ENCODE data around the gene AKAP9.
"Not testable (repeated sequence)": the region's sequence is repeated elsewhere in the genome, so short reads cannot be mapped to it uniquely, and the experiment has no call there.

AKAP9 gene

DNA sequence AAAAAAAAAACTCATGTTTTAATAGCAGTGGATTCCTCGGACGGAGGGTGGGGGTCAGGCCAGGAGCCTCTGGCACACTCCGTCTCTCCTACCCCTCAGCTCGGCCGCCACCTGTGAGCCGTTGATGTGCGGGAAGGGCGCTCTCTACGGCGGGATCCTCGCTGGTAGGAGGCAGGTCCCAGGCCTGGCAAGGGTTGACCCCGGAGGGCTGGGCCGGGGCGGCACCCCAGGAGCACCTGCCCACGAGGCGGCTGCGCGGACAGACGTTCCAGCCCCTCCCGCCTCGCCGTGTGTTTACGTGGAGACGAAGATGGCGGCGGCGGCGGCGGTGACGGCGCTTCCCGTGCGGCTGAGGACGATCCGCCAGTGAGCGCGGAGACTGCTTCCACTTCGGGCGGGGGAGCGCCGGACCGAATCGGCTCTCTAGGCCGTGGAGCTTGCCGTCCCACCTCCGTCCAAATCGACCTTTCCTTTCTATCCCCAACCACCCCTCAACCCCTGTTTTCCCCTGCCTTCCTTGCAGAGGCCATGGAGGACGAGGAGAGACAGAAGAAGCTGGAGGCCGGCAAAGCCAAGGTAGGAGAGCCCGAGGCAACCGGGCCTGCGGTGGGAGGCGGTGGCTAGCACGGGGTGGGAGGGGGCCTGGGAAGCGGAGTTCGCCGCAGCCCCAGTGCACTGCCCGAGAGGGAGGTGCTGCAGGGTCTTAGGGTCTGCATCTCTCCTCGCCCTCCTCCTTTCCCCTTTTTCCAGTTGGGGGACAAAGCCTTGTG, at the start of gene AKAP9:
Gene AKAP9, plus strand, starts transcription at position 291 of the 770 bp plus-strand sequence. Its CDS starts 238 bp downstream, at position 529.
- H3K9me3 ChIP-seq (ENCODE audit: low read length) = no peaks in the 10 kb centered on the region
- peaks cover 15% of the 10 kb centered on the region for H3K4me1 ChIP-seq (ENCODE audit: insufficient read depth, low read length)
- H3K36me3 ChIP-seq (ENCODE audit: insufficient read depth, low read length) = no peaks in the 10 kb centered on the region
- no peaks in the 10 kb centered on the region for H3K27me3 ChIP-seq (ENCODE audit: control insufficient read depth in 1 of 2, insufficient read depth in 2 of 2, low read length in 2 of 2)
- peak within 1 kb of the TSS; percentile 92 for H3K27ac ChIP-seq (ENCODE audit: low read depth, low read length)
- H3K9ac ChIP-seq (ENCODE audit: low read length) = peak within 1 kb of the TSS; percentile 79
- H3K4me3 ChIP-seq (ENCODE audit: low read depth in 1 of 2, low read length in 2 of 2) = peak within 1 kb of the TSS; percentile 85 to 88

DNA sequence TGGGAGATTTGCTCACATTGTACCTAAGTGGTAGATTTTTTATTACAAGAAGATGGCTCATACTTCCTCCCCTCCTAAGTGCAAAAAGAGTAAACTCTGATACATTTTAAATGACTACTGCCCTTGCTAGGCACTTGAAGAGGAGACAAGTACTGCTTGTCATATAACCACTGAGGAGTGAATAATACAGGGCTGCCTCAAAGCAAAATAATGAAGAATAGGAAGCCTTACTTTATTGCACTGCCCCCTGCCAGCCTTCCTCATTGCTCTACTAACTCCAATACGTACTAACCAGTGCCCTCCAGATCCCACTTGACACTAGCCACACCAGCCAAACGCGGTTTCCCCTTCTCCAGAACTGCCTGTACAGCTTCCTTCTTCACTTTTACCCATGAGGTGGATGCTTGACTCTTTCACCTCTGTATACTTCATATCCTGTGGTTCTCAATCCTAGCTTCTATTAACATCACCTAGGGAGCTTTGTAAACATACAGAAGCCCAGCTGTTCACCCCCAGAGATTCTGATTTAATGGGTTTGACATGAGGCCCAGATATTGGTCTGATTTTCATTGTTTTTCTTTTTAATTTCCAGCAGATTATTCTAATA, 48.5 kb upstream of the AKAP9 start:
- Histone ChIP-seq H3K27me3 (ENCODE audit: control insufficient read depth in 1 of 2, insufficient read depth in 2 of 2, low read length in 2 of 2) (no peaks in the 10 kb centered on the region), H3K4me3 (ENCODE audit: low read depth in 1 of 2, low read length in 2 of 2) (no peak overlapping the region), H3K9me3 (ENCODE audit: low read length) (no peaks in the 10 kb centered on the region), H3K9ac (ENCODE audit: low read length) (no peak overlapping the region), H3K27ac (ENCODE audit: low read depth, low read length) (no peak overlapping the region), H3K36me3 (ENCODE audit: insufficient read depth, low read length) (no peaks in the 10 kb centered on the region), H3K4me1 (ENCODE audit: insufficient read depth, low read length) (no peaks in the 10 kb centered on the region)

DNA sequence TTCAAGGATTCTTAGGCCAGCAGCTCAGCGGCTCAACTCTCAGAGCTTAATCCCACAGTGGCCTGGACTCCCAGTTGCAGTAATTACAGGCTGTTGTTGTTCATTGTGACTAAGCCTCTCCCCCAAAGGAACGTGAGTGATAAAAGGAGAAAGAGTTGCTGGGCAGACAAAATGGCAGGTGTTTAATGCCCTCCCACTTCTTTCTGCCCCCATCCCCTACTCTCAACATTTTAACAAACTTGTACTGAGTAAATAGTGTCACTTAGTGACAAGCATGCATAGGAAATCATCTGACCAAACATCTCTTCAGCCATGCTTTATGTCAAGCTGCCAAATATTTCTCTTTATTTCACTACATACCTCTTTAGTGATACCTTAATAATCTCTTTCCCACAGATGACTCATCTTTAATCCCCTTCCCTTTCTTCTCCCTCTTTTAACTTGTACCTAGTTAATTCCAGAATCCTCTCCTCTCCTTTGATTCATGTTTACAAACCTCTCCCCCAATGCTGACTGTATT, 47.8 kb upstream of the AKAP9 start:
- Histone ChIP-seq H3K27ac (ENCODE audit: low read depth, low read length) (no peak overlapping the region), H3K36me3 (ENCODE audit: insufficient read depth, low read length) (no peaks in the 10 kb centered on the region), H3K9ac (ENCODE audit: low read length) (no peak overlapping the region), H3K27me3 (ENCODE audit: control insufficient read depth in 1 of 2, insufficient read depth in 2 of 2, low read length in 2 of 2) (no peaks in the 10 kb centered on the region), H3K4me1 (ENCODE audit: insufficient read depth, low read length) (no peaks in the 10 kb centered on the region), H3K4me3 (ENCODE audit: low read depth in 1 of 2, low read length in 2 of 2) (no peak overlapping the region), H3K9me3 (ENCODE audit: low read length) (no peaks in the 10 kb centered on the region)

DNA sequence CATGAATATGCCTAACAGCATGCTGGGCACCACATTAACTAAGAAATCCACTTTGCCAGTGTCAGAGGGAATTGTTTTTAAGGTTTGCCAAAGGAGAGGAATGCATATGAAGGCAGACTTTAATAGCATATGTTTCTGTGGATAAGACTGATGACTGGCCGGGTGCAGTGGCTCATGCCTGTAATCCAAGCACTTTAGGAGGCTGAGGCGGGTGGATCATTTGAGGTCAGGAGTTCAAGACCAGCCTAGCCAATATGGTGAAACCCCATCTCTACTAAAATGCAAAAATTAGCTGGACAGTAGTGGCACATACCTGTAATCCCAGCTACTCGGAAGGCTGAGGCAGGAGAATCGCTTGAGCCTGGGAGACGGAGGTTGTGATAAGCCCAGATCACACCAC, 47.0 kb upstream of the AKAP9 start:
- not testable (repeated sequence) for H3K27ac ChIP-seq (ENCODE audit: low read depth, low read length)

DNA sequence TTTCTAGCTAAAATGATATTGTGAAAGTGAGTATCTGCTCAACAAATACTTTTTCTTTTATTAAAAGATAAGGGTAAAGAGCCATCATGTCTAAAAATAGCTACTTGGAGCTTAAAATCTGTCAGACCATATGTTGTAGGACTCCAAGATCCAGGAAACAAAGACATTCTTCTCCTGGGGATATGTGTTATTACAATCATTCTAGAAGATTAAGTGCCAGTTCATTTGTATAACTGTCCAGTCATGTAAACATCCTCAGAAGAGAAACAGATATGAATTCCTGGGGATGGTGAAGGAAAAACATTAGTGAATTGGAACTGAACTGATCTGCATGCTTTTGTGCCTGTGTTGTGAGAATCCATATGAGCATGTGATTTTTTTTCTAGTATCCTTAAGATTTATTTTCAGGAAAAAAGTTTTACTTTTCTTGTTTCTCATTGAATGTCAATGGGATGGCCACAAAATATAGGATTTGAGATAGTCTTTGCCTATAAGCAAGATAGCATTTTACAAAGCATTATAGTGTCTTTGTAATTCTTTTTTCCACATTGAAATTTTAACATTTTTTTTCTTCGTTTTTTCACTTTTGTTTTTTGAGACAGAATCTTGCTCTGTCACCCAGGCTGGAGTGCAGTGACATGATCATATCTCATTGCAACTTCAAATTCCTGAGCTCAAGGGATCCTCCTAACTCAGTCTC, 45.7 kb upstream of the AKAP9 start:
- Histone ChIP-seq H3K27me3 (ENCODE audit: control insufficient read depth in 1 of 2, insufficient read depth in 2 of 2, low read length in 2 of 2) (no peaks in the 10 kb centered on the region), H3K4me1 (ENCODE audit: insufficient read depth, low read length) (no peaks in the 10 kb centered on the region), H3K9me3 (ENCODE audit: low read length) (no peaks in the 10 kb centered on the region), H3K36me3 (ENCODE audit: insufficient read depth, low read length) (no peaks in the 10 kb centered on the region), H3K4me3 (ENCODE audit: low read depth in 1 of 2, low read length in 2 of 2) (no peak overlapping the region), H3K9ac (ENCODE audit: low read length) (no peak overlapping the region), H3K27ac (ENCODE audit: low read depth, low read length) (no peak overlapping the region)

More for the DNA sequence above, 47.0 kb upstream of the AKAP9 start:
- not testable (repeated sequence) for H3K4me1 ChIP-seq (ENCODE audit: insufficient read depth, low read length); H3K9ac ChIP-seq (ENCODE audit: low read length); H3K9me3 ChIP-seq (ENCODE audit: low read length); H3K4me3 ChIP-seq (ENCODE audit: low read depth in 1 of 2, low read length in 2 of 2); H3K36me3 ChIP-seq (ENCODE audit: insufficient read depth, low read length); H3K27me3 ChIP-seq (ENCODE audit: control insufficient read depth in 1 of 2, insufficient read depth in 2 of 2, low read length in 2 of 2)

DNA sequence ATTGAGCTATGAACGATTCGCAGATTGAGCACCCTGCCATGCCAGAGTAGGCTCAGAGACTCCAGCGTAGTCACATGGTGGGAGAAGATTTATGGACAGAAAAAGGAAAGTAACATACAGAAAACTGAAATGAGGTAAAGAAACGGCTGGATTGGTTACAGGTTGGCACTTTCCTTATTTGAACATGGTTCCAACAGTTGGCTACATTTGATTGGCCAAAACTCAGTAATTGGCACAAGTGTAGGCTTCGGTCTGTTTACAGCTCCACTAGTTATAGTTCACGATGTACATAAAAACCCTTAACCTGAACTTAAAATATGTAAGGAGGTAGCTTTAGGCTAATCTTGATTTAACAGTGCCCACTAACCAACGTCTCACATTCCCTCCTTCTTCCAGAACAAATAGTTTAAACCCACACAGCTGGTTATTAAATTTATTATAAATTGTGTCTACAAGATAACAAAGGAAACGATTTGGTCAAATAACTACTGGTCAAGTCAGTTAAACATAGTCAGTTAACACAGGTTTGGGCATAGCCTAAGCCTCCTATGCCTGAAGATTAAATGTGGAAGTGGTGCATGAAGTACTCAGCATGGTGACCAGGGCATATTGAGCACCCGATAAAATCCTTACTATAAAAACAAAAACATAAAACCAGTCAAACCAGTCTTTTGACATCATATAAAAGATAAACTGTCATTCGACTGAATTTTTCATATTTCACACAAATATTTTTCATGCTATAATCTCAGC, 42.2 kb upstream of the AKAP9 start:
- Histone ChIP-seq H3K27me3 (ENCODE audit: control insufficient read depth in 1 of 2, insufficient read depth in 2 of 2, low read length in 2 of 2) (no peaks in the 10 kb centered on the region), H3K4me3 (ENCODE audit: low read depth in 1 of 2, low read length in 2 of 2) (no peak overlapping the region), H3K27ac (ENCODE audit: low read depth, low read length) (no peak overlapping the region), H3K4me1 (ENCODE audit: insufficient read depth, low read length) (no peaks in the 10 kb centered on the region), H3K36me3 (ENCODE audit: insufficient read depth, low read length) (no peaks in the 10 kb centered on the region), H3K9ac (ENCODE audit: low read length) (no peak overlapping the region), H3K9me3 (ENCODE audit: low read length) (no peaks in the 10 kb centered on the region)

DNA sequence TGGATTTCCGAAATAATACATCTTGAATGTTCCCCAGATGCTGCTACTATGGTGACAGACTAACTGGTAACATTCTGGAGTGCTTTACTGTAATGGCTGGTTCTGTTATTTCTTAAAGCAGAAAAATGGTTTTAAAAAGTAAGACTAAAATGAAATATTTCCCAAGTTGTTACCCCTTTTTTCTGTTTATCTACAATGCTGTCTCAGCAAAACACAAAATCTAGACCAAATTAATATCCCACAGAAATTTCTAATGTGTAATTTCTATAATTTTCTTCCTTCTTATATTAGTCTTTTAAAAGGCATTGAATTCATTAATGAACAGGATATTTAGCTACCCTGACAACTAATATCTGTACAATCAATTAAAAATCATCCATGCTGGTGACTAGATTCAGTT, 41.1 kb upstream of the AKAP9 start:
- Histone ChIP-seq H3K36me3 (ENCODE audit: insufficient read depth, low read length) (no peaks in the 10 kb centered on the region), H3K4me1 (ENCODE audit: insufficient read depth, low read length) (no peaks in the 10 kb centered on the region), H3K27ac (ENCODE audit: low read depth, low read length) (no peak overlapping the region), H3K27me3 (ENCODE audit: control insufficient read depth in 1 of 2, insufficient read depth in 2 of 2, low read length in 2 of 2) (no peaks in the 10 kb centered on the region), H3K9ac (ENCODE audit: low read length) (no peak overlapping the region), H3K9me3 (ENCODE audit: low read length) (no peaks in the 10 kb centered on the region), H3K4me3 (ENCODE audit: low read depth in 1 of 2, low read length in 2 of 2) (no peak overlapping the region)

DNA sequence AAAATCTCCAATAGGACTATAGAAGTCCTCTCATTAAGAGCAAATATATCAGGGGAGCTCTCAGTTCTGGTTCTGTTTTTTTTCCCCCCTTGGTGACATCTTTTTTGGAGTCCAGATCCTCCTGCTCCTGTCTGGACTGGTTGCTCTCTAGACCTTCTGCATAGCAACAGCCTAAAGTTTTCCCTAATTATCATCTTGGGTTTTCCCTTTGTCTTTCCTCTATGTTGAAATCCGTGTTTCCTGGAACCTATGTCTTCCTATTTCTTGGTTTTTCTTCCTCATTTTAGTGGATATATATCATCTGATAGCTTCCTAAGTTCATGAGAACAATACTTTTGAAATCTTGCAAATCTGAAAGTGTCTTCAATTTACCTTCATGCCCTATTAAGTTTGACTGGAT, 30.5 kb upstream of the AKAP9 start:
- H3K4me1 ChIP-seq (ENCODE audit: insufficient read depth, low read length) = no peaks in the 10 kb centered on the region
- no peak overlapping the region for H3K9ac ChIP-seq (ENCODE audit: low read length)
- H3K9me3 ChIP-seq (ENCODE audit: low read length) = no peaks in the 10 kb centered on the region
- H3K4me3 ChIP-seq (ENCODE audit: low read depth in 1 of 2, low read length in 2 of 2) = no peak overlapping the region
- no peaks in the 10 kb centered on the region for H3K36me3 ChIP-seq (ENCODE audit: insufficient read depth, low read length)
- no peak overlapping the region for H3K27ac ChIP-seq (ENCODE audit: low read depth, low read length)
- no peaks in the 10 kb centered on the region for H3K27me3 ChIP-seq (ENCODE audit: control insufficient read depth in 1 of 2, insufficient read depth in 2 of 2, low read length in 2 of 2)

DNA sequence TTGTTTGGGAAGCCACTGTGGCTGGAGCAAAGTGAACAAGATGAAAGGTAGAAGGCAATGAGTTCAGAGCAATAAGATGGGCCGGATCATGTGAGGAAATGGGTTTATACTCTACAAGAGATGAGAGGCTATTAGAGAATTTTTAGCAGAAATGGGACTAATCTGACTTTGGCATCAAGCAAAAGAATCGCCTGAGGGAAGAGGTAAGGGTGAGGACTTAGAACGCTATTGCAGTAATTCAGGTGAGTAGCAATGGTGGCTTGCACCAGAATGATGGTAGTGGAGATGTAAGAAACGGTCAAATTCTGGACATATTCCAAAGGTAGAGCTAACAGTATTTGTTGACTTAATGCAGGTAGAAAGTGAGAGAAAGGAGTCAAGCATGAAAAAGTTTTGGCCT, 29.5 kb upstream of the AKAP9 start:
- Histone ChIP-seq H3K4me1 (ENCODE audit: insufficient read depth, low read length) (no peaks in the 10 kb centered on the region), H3K9me3 (ENCODE audit: low read length) (no peaks in the 10 kb centered on the region), H3K36me3 (ENCODE audit: insufficient read depth, low read length) (no peaks in the 10 kb centered on the region), H3K27ac (ENCODE audit: low read depth, low read length) (no peak overlapping the region), H3K4me3 (ENCODE audit: low read depth in 1 of 2, low read length in 2 of 2) (no peak overlapping the region), H3K9ac (ENCODE audit: low read length) (no peak overlapping the region), H3K27me3 (ENCODE audit: control insufficient read depth in 1 of 2, insufficient read depth in 2 of 2, low read length in 2 of 2) (no peaks in the 10 kb centered on the region)

DNA sequence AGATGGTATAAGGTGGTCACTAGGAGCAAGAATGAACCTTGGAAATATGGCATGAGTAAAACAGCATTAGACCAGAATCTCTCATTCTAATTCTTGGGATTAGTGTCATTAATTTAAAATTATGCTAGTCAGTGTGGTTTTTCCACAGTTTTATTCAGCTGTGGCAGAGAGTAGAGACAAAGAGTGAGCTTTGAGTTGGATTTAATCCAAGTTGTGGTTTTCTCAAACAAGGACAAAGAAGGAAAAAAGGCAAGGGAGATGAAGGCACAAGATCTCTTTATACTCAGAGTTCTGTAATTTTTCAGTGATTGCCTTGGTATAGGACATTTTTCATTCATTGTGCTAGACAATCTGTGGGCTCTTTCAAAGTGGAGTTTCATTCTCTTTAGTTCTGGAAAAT, 28.2 kb upstream of the AKAP9 start:
- H3K4me3 ChIP-seq (ENCODE audit: low read depth in 1 of 2, low read length in 2 of 2) = no peak overlapping the region
- H3K9me3 ChIP-seq (ENCODE audit: low read length) = no peaks in the 10 kb centered on the region
- H3K27ac ChIP-seq (ENCODE audit: low read depth, low read length) = no peak overlapping the region
- no peaks in the 10 kb centered on the region for H3K36me3 ChIP-seq (ENCODE audit: insufficient read depth, low read length)
- no peaks in the 10 kb centered on the region for H3K27me3 ChIP-seq (ENCODE audit: control insufficient read depth in 1 of 2, insufficient read depth in 2 of 2, low read length in 2 of 2)
- H3K4me1 ChIP-seq (ENCODE audit: insufficient read depth, low read length) = no peaks in the 10 kb centered on the region
- no peak overlapping the region for H3K9ac ChIP-seq (ENCODE audit: low read length)

DNA sequence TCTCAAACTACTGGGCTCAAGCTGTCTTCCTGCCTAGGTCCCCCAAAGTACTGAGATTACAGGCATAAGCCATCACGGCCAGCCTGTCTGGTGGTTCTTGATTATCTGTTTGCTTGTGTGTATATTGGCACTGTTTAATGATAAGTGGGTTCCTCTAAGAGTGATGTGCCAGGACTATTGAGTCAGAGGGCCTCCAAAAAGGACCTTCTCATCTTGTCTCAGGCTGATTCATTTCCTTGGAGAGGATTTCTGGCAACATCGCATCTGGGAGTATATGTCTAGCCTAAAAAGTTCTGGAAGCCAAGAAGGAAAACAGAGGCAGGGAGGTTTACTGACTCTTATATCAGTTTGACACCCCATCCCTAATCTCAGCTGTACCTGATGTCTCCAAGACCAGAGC, 27.1 kb upstream of the AKAP9 start:
- Histone ChIP-seq H3K9ac (ENCODE audit: low read length) (no peak overlapping the region), H3K27me3 (ENCODE audit: control insufficient read depth in 1 of 2, insufficient read depth in 2 of 2, low read length in 2 of 2) (no peaks in the 10 kb centered on the region), H3K9me3 (ENCODE audit: low read length) (no peaks in the 10 kb centered on the region), H3K4me1 (ENCODE audit: insufficient read depth, low read length) (no peaks in the 10 kb centered on the region), H3K4me3 (ENCODE audit: low read depth in 1 of 2, low read length in 2 of 2) (no peak overlapping the region), H3K36me3 (ENCODE audit: insufficient read depth, low read length) (no peaks in the 10 kb centered on the region), H3K27ac (ENCODE audit: low read depth, low read length) (no peak overlapping the region)

Data from muscle layer of colon (tissue), 2 donors.